Stimulated activated naive CD4-positive, alpha-beta T cell treated with Interleukin-2 at 50 U/mL for 16 hours (primary cell): ENCODE measurements around the gene EIF4E.
"Not testable (repeated sequence)": the region's sequence is repeated elsewhere in the genome, so short reads cannot be mapped to it uniquely, and the experiment has no call there.

Source experiments
- DNase-seq: peaks from one replicate; lab custom pipeline; 2025; lab: John Stamatoyannopoulos, UW

Gene EIF4E

GRCh38 chr4:98928505-98929340 lies at the start of gene EIF4E:
TSS of gene EIF4E (minus strand) at chr4:98929133. CDS start at chr4:98929112, 21 bp downstream.
- peak; percentile 97 for DNase-seq

GRCh38 chr4:98977557-98977956 lies 48.6 kb upstream of the EIF4E start:
- DNase-seq: no peak

GRCh38 chr4:98976716-98977115 lies 47.8 kb upstream of the EIF4E start:
- DNase-seq: no peak

GRCh38 chr4:98969878-98970785 lies 41.2 kb upstream of the EIF4E start:
- no peak for DNase-seq

GRCh38 chr4:98967786-98968329 lies 38.9 kb upstream of the EIF4E start:
- no peak for DNase-seq

- DNase-seq: no peak
Observed at GRCh38 chr4:98966926-98967325, 38.0 kb upstream of the EIF4E start.

- no peak for DNase-seq
Observed at GRCh38 chr4:98963538-98964433, 34.9 kb upstream of the EIF4E start.

GRCh38 chr4:98961770-98962169 lies 32.8 kb upstream of the EIF4E start:
- DNase-seq: no peak

- no peak for DNase-seq
Observed at GRCh38 chr4:98959411-98959810, 30.5 kb upstream of the EIF4E start.

GRCh38 chr4:98958065-98958464 lies 29.1 kb upstream of the EIF4E start:
- DNase-seq: no peak

GRCh38 chr4:98955229-98955628 lies 26.3 kb upstream of the EIF4E start:
- no peak for DNase-seq

- DNase-seq: no peak
Observed at GRCh38 chr4:98951710-98952109, 22.8 kb upstream of the EIF4E start.

- no peak for DNase-seq
Observed at GRCh38 chr4:98950925-98951324, 22.0 kb upstream of the EIF4E start.

GRCh38 chr4:98946359-98946758 lies 17.4 kb upstream of the EIF4E start:
- no peak for DNase-seq

- DNase-seq: no peak
Observed at GRCh38 chr4:98945297-98945850, 16.4 kb upstream of the EIF4E start.

- no peak for DNase-seq
Observed at GRCh38 chr4:98939892-98940298, 11.0 kb upstream of the EIF4E start.

GRCh38 chr4:98939438-98939837 lies 10.5 kb upstream of the EIF4E start:
- DNase-seq: no peak

- no peak for DNase-seq
Observed at GRCh38 chr4:98937986-98938720, 9.2 kb upstream of the EIF4E start.

- no peak for DNase-seq
Observed at GRCh38 chr4:98935633-98936032, 6.7 kb upstream of the EIF4E start.

GRCh38 chr4:98934851-98935250 lies 5.9 kb upstream of the EIF4E start:
- DNase-seq: not testable (repeated sequence)

- DNase-seq: no peak
Observed at GRCh38 chr4:98932539-98932938, 3.6 kb upstream of the EIF4E start.
